ENCODE results near the gene DBN1. TPM values are rescaled to one million over a fixed set of nuclear protein-coding genes. Genes with fewer than 3 reads are reported as not detected.

DBN1 gene
- total and polyA plus RNA-seq, 2 donors (not counting 1 experiment from before 2014, with no cell fraction given): 1.4 to 1.9 TPM

DNA sequence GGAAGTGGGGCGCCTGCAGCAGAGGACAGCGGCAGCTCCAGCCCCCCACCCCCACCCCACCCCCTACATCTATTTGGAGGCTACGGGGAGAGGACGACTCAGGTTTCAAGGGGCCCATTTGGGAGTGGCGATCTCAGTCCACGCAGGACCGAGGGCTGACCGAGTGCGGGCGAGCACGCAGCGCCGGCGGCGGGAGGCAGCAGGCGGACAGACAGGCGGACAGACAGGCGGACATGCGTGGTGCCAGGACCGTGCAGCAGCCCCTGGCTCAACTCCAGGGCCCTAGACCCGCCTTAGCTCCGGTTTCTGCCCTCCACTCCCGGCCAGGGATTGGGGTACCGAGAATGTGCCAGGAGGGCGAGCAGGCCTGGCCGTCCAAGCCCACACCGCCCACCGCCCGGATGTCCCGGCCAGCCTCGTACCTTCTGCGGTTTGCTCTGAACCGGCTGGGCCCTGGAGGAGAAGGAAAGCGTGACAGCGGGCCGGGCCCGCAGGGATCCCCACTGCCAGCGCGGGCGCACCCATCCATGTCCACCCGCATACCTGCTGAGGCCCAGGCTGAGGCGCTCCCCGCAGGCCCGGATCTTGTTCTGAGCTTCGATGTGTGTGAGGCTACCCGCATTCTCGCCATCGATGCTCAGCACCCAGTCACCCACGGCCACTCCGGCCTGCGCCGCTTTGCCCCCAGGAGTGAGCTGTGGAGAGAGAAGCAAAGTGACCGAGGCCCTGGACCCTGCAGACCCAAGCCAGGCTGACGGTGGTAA, 18.7 kb upstream of the DBN1 start:
- no peaks in the 10 kb centered on the region for H3K9me3 Mint-ChIP-seq (ENCODE audit: insufficient read depth)
- intact Hi-C loops (cut with micrococcal nuclease): no loop called here

More for the DNA sequence above, 18.7 kb upstream of the DBN1 start:
- peaks cover 3% of the 10 kb centered on the region for H3K79me2 ChIP-seq (ENCODE audit: control insufficient read depth, insufficient read depth, low read length)
- TF ChIP-seq EZH2 (IDR thresholded peaks at IDR 0.05; ENCODE audit: borderline replicate concordance, insufficient read depth, low read depth, low read length, poor library complexity, severe bottlenecking): no peak
- TF ChIP-seq, protein P1, sequence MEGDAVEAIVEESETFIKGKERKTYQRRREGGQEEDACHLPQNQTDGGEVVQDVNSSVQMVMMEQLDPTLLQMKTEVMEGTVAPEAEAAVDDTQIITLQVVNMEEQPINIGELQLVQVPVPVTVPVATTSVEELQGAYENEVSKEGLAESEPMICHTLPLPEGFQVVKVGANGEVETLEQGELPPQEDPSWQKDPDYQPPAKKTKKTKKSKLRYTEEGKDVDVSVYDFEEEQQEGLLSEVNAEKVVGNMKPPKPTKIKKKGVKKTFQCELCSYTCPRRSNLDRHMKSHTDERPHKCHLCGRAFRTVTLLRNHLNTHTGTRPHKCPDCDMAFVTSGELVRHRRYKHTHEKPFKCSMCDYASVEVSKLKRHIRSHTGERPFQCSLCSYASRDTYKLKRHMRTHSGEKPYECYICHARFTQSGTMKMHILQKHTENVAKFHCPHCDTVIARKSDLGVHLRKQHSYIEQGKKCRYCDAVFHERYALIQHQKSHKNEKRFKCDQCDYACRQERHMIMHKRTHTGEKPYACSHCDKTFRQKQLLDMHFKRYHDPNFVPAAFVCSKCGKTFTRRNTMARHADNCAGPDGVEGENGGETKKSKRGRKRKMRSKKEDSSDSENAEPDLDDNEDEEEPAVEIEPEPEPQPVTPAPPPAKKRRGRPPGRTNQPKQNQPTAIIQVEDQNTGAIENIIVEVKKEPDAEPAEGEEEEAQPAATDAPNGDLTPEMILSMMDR (IDR thresholded peaks at IDR 0.05): no peak
- CTCF ChIA-PET: interaction anchor here (0.7 to 2.4 kb wide), 6 partner anchors 10 to 585 kb away, joined by 3 to 9 read pairs (median 4); no protein-coding TSS in a partner anchor
- Mint-ChIP-seq H3K4me1 (peaks cover 38% of the 10 kb centered on the region), H3K27me3 (no peaks in the 10 kb centered on the region), H3K4me3 (no peak overlapping the region), H3K27ac (peak overlapping the region; percentile 37)
- no peak overlapping the region for H3K4me2 ChIP-seq (replicated peaks; ENCODE audit: low read depth, low read length, poor library complexity, severe bottlenecking)
- 98% methylated on average over 52 of the region's 54 CpGs for WGBS (ENCODE audit: insufficient coverage)
- no peak overlapping the region for H3K9ac ChIP-seq (ENCODE audit: low read length)
- no peak overlapping the region for H2AFZ ChIP-seq (ENCODE audit: insufficient read depth, low read depth, low read length, poor library complexity, severe bottlenecking)
- no peaks in the 10 kb centered on the region for H3K9me3 ChIP-seq (ENCODE audit: control extremely low read depth in 1 of 3, control insufficient read depth in 2 of 3, insufficient read depth in 1 of 3, low read length in 2 of 3)
- no peak overlapping the region for H3K27ac ChIP-seq (ENCODE audit: low read length in 2 of 2)
- no peak for DNase-seq
- no peaks in the 10 kb centered on the region for H3K27me3 ChIP-seq (replicated peaks in 1 of 4; ENCODE audit: control extremely low read depth in 1 of 4, control insufficient read depth in 3 of 4, insufficient read depth in 4 of 4, low read length in 3 of 4)
- no peak for ATAC-seq (ENCODE audit: low read depth)
- H4K20me1 ChIP-seq (ENCODE audit: control insufficient read depth, insufficient read depth, low read length, poor library complexity, severe bottlenecking): peaks cover 10% of the 10 kb centered on the region
- H3K4me1 ChIP-seq (ENCODE audit: control insufficient read depth in 2 of 2, insufficient read depth in 2 of 2, low read length in 2 of 2): peaks cover 31 to 38% of the 10 kb centered on the region in 2 donors
- POLR2A ChIA-PET: no interaction called here
- peaks cover 0 to 7% of the 10 kb centered on the region in 2 experiments for H3K36me3 ChIP-seq (replicated peaks in 1 of 2; ENCODE audit: control extremely low read depth in 1 of 2, control insufficient read depth in 1 of 2, extremely low read depth in 1 of 2, insufficient read depth in 2 of 2, low read length in 1 of 2)
- no peak overlapping the region for H3K4me3 ChIP-seq (ENCODE audit: control extremely low read depth in 1 of 5, extremely low read depth in 1 of 5, insufficient read depth in 1 of 5, low read depth in 2 of 5, low read length in 4 of 5)

Data from B cell (primary cell).